ENCODE measurements around the gene TENM4. TPM values are rescaled to one million over a fixed set of nuclear protein-coding genes. Genes with fewer than 3 reads are reported as not detected.
A peak's percentile ranks its signal among the peaks of the same experiment; 100 is the strongest.

The TENM4 gene
- total and polyA plus RNA-seq, 2 of the 8 experiments (the other 6 are each of a cell fraction or from before 2014, with no cell fraction given), result 3.5 to 7.2 TPM

GRCh38 chr11:79088967-79089366 is 351.9 kb downstream of the TENM4 start:
- no peak overlapping the region for H4K8ac ChIP-seq (ENCODE audit: extremely low read depth, insufficient read depth, low read length)
- no peaks in the 10 kb centered on the region for H3K79me1 ChIP-seq (ENCODE audit: low read depth, low read length)
- peaks cover 8 to 21% (median 15%) of the 10 kb centered on the region in 4 experiments for H3K4me1 ChIP-seq (replicated peaks in 1 of 4; ENCODE audit: control insufficient read depth in 3 of 4, insufficient read depth in 4 of 4, low read length in 3 of 4)
- no peaks in the 10 kb centered on the region for H4K20me1 ChIP-seq (replicated peaks in 1 of 2; ENCODE audit: control insufficient read depth in 1 of 2, insufficient read depth in 2 of 2, low read length in 2 of 2)
- no peak overlapping the region for H3K4me2 ChIP-seq (ENCODE audit: insufficient read depth in 1 of 2, low read depth in 2 of 2, low read length in 2 of 2)
- no peak for FAIRE-seq
- 97% methylated on average over 3 of the region's 4 CpGs; no CpG with 5 or more reads in 1 of the 2 experiments for WGBS, 2 experiments (ENCODE audit: extremely low coverage in 1 of 2, insufficient coverage in 1 of 2, insufficient read length in 1 of 2, insufficient replicate concordance in 2 of 2, low coverage in 1 of 2, low lambda C conversion rate in 2 of 2, missing lambda C conversion rate in 1 of 2)
- H2BK20ac ChIP-seq (ENCODE audit: low read length), result no peak overlapping the region
- H3K4ac ChIP-seq (replicated peaks; ENCODE audit: insufficient read length, low read depth, low read length), result no peak overlapping the region
- no peak overlapping the region for H2BK120ac ChIP-seq (replicated peaks; ENCODE audit: low read depth, low read length)
- no peaks in the 10 kb centered on the region for H3K23me2 ChIP-seq (ENCODE audit: low read depth, low read length)
- H2AK5ac ChIP-seq (ENCODE audit: low read depth, low read length), result no peak overlapping the region
- peaks cover 4 to 6% of the 10 kb centered on the region in 2 experiments; a peak in 2 of 4 replicates for H3K9me3 ChIP-seq (ENCODE audit: insufficient read depth in 2 of 2, low read depth in 1 of 2, low read length in 1 of 2)
- H3K14ac ChIP-seq (ENCODE audit: insufficient read length), result no peak overlapping the region
- DNase-seq (ENCODE audit: low read depth in 1 of 2, low spot score in 2 of 2), result no peak
- no peak overlapping the region for H2BK12ac ChIP-seq (ENCODE audit: low read depth, low read length)
- H3K36me3 ChIP-seq (ENCODE audit: control insufficient read depth in 2 of 4, insufficient read depth in 4 of 4, low read length in 3 of 4), result no peaks in the 10 kb centered on the region
- no peak overlapping the region for H3K9ac ChIP-seq (replicated peaks in 1 of 4; ENCODE audit: extremely low read depth in 1 of 4, low read depth in 3 of 4, low read length in 3 of 4)
- ChIA-PET POLR2A (ENCODE audit: partially characterized antibody) (interaction anchor here (1.0 to 1.1 kb wide), 2 partner anchors 9 to 11 kb away, joined by 3 read pairs; no protein-coding TSS in a partner anchor), CTCF (ENCODE audit: partially characterized antibody) (interaction anchor here (1.1 to 7.1 kb wide), 5 partner anchors 10 to 374 kb away, joined by 3 to 85 read pairs (median 10); no protein-coding TSS in a partner anchor)
- no peak overlapping the region for H3K23ac ChIP-seq (ENCODE audit: insufficient read length)
- H3K18ac ChIP-seq (ENCODE audit: extremely low read depth, low read length), result no peak overlapping the region
- H3K4me3 ChIP-seq (ENCODE audit: extremely low read depth in 1 of 4, insufficient read depth in 2 of 4, low read depth in 3 of 4, low read length in 4 of 4), result no peak overlapping the region
- no peak overlapping the region for H2BK15ac ChIP-seq (ENCODE audit: low read length)
- H3K27me3 ChIP-seq (replicated peaks in 1 of 4; ENCODE audit: control insufficient read depth in 3 of 4, extremely low read depth in 1 of 4, insufficient read depth in 3 of 4, low read length in 3 of 4), result no peaks in the 10 kb centered on the region
- no peak overlapping the region for H4K91ac ChIP-seq (replicated peaks; ENCODE audit: insufficient read length, low read length)
- H3K56ac ChIP-seq (replicated peaks; ENCODE audit: insufficient read length, low read depth, low read length), result no peak overlapping the region
- H4K5ac ChIP-seq (ENCODE audit: insufficient read length, low read depth, low read length), result no peak overlapping the region
- no peak overlapping the region for H3K27ac ChIP-seq (ENCODE audit: low read depth, low read length)
- H3K79me2 ChIP-seq (ENCODE audit: control insufficient read depth in 1 of 2, insufficient read depth in 2 of 2, low read length in 2 of 2), result no peaks in the 10 kb centered on the region
- H2BK5ac ChIP-seq (ENCODE audit: low read depth, low read length), result no peak overlapping the region
- H2AFZ ChIP-seq (ENCODE audit: low read length), result no peak overlapping the region
- TF ChIP-seq KDM1A (IDR thresholded peaks at IDR 0.05; ENCODE audit: borderline replicate concordance, low read length) (0 out of 2 replicates have a peak, but pooled peaks have one; percentile 18), RFX5 (IDR thresholded peaks at IDR 0.05; ENCODE audit: borderline replicate concordance, low read depth, low read length) (no peak), USF2 (IDR thresholded peaks at IDR 0.05; ENCODE audit: low read length) (no peak), FOSL1 (IDR thresholded peaks at IDR 0.05; ENCODE audit: insufficient read depth, low read depth, low read length) (no peak), E2F6 (IDR thresholded peaks at IDR 0.05) (peak; percentile 77), CTCF (IDR thresholded peaks at IDR 0.05; ENCODE audit: control extremely low read depth in 1 of 3, insufficient read depth in 1 of 3, low read depth in 1 of 3, low read length in 3 of 3) (no peak), EP300 (IDR thresholded peaks at IDR 0.05; ENCODE audit: borderline replicate concordance in 1 of 2, low read depth in 2 of 2, low read length in 2 of 2) (no peak), NRF1 (IDR thresholded peaks at IDR 0.05; ENCODE audit: low read depth, low read length) (no peak)
